Skin epidermis (tissue), 12 donors: ENCODE measurements around the gene ARSA.
"Not testable (repeated sequence)": the region's sequence is repeated elsewhere in the genome, so short reads cannot be mapped to it uniquely, and the experiment has no call there.

Source experiments
- H3K27ac ChIP-seq, 21 experiments: fragments of 200-600 bp; sonication (generic) in 11 of 21; one replicate each; pipeline ENCODE4 v1.5.0; 2020; ENCODE audit warnings: mild to moderate bottlenecking in 3 of 21, inconsistent platforms in 2 of 21, moderate library complexity in 2 of 21
- H3K4me3 ChIP-seq, 7 experiments: fragments of 200-600 bp; sonication (generic) in 2 of 7; one replicate each; pipeline ENCODE4 v1.5.0; 2020; ENCODE audit warnings: inconsistent platforms in 2 of 7, mild to moderate bottlenecking in 2 of 7, moderate library complexity in 1 of 7

Gene ARSA

DNA sequence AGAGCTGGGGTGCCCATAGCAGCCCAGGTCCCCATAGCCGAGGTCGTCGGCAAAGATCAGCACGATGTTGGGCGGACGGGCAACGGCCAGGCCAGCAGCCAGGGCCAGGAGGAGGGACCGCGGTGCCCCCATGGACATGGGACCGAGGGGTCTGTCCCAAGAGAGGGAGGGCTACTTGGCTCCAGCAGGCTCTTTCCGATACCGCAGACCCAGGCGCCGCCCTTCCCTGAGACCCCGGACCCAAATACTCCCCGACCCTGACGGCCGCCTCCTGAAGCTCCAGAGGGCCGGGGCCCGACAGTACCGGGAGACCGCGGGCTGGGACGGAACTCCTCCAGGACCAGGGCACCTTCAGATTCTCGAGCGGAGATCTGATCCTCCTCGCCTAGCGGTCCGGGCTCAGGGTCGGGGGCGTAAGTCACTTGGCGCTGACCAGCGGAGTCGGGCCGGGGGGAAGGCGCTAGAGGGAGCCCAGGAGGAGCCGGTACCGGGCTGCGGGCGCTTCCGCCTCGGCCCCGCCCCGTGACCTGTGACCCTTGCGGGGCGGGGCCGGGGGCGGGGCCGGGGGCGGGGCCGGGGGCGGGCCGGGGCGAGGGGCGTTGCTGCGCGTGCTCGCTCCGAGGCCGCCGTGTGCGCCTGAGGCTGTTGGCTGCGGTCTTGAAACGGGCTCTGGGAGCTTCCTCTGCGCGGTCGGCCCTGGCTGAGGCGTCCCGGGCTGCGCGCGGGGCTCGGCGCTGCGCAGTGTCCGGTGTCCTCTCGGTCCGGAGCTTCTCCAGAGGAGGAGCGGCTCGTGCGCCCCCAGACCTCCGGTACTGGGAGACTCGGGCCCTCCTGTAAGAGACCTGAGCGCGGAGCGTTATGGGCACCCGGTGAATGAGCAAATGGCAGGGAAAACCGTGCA, at the start of gene ARSA:
ARSA (minus strand) TSS at position 511 of the 901 bp plus-strand sequence; CDS start at position 138, 373 bp downstream.
- H3K27ac ChIP-seq = peak within 1 kb of the TSS in 20 of 21 experiments; percentile 70 to 92 (median 84)
- H3K4me3 ChIP-seq = peak within 1 kb of the TSS; percentile 61 to 92 (median 74)

GRCh38 chr22:50676661-50677492, 48.9 kb upstream of the ARSA start:
- peak overlapping the region in 3 of 7 experiments; percentile 31 to 50 (median 47) for H3K4me3 ChIP-seq
- H3K27ac ChIP-seq = peak overlapping the region in 2 of 21 experiments; percentile 21

DNA sequence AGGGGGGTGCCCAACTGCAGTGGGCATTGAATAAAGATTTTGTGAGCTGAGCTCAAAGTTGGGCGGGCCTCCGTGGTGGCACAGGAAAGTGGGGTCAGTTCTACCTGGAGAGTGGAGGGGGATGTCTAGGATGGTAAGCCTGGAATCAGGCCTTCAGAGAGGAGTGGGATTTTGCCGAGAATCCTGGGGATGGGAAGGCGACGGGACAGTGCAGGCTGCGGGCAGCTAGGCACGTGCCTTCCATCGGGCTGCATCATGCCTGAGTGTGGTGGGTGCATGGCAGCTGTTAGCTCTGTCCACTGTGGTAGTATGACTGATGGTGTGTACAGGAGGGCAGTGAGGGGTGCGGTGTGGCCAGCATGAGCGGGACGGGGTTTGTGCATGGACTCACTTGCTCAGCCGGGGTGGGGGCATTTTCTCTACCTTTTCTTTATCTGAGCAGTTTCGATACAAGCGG, 48.3 kb upstream of the ARSA start:
- Histone ChIP-seq H3K4me3 (peak overlapping the region in 4 of 7 experiments; percentile 31 to 50 (median 44)), H3K27ac (peak overlapping the region in 1 of 21 experiments; percentile 20)

DNA sequence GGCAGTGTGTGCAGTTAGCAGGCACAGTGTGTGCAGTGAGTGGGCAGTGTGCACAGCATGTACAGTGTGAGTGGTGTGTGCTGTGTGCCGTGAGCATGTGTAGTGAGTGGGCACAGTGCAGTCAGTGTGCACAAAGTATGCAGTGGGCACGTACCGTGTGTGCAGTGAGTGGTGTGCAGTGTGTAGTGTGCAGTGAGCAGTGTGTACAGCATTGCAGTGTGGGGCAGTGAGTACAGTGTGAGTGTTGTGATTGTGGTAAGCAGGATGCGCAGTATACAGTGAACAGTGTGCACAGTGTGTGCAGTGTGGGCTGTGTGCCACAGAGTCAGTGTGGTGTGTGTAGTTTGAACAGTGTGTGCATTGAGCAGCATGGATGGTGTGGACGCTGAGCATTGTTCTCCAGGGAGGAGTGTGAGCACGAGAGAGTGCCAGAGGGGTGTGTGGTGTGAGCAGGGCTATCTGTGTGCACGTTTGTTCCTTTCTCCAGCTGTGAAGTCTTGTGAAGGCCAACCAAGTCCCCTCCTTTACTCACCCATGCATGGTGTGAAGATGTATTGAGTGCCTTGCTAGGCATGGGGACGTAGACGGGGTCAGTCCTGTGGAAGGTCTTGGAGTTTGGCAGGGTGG, 47.7 kb upstream of the ARSA start:
- Histone ChIP-seq H3K27ac (peak overlapping the region in 3 of 21 experiments; percentile 2 to 54 (median 20)), H3K4me3 (peak overlapping the region in 6 of 7 experiments; percentile 31 to 50 (median 40))

DNA sequence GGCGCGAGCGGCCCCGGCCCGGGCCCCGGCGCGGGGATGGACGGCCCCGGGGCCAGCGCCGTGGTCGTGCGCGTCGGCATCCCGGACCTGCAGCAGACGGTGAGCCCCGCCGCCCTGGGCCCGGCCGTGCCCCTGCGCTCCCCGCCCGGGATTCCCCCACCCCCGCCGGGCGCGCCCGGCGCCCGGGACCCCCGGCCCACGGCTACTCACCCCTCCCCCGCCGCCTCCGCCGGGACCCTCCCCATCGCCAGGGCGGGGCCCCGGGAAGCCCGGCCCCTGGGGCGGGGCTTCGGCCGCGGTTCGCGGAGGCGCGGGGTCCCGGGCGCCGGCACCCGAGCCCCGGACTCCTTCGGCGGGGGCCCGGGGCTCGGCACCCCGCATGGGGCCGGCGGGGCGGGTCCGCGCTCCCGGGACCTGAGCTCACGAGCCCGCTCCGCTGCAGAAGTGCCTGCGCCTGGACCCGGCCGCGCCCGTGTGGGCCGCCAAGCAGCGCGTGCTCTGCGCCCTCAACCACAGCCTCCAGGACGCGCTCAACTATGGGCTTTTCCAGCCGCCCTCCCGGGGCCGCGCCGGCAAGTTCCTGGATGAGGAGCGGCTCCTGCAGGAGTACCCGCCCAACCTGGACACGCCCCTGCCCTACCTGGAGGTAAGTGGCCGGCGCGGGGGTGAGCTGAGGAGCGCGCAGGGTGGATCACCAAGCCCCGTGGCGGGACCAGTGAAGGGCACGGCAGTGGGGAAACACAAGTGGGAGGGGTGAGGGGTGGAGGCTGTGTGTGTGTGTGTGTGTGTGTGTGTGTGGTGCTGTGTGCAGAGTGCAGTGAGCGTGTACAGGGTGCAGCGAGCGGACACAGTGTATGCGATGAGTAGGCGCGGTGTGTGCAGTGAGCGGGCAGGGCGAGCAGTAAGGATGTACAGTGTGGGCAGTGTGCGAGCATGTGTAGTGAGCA, 46.9 kb upstream of the ARSA start:
- Histone ChIP-seq H3K4me3 (peak overlapping the region; percentile 31 to 50 (median 40)), H3K27ac (peak overlapping the region in 13 of 21 experiments; percentile 2 to 72 (median 49))

- Histone ChIP-seq H3K27ac (peak overlapping the region in 16 of 21 experiments; percentile 1 to 89 (median 62)), H3K4me3 (peak overlapping the region; percentile 12 to 50 (median 35))
Observed at GRCh38 chr22:50674130-50674500, 46.2 kb upstream of the ARSA start.

DNA sequence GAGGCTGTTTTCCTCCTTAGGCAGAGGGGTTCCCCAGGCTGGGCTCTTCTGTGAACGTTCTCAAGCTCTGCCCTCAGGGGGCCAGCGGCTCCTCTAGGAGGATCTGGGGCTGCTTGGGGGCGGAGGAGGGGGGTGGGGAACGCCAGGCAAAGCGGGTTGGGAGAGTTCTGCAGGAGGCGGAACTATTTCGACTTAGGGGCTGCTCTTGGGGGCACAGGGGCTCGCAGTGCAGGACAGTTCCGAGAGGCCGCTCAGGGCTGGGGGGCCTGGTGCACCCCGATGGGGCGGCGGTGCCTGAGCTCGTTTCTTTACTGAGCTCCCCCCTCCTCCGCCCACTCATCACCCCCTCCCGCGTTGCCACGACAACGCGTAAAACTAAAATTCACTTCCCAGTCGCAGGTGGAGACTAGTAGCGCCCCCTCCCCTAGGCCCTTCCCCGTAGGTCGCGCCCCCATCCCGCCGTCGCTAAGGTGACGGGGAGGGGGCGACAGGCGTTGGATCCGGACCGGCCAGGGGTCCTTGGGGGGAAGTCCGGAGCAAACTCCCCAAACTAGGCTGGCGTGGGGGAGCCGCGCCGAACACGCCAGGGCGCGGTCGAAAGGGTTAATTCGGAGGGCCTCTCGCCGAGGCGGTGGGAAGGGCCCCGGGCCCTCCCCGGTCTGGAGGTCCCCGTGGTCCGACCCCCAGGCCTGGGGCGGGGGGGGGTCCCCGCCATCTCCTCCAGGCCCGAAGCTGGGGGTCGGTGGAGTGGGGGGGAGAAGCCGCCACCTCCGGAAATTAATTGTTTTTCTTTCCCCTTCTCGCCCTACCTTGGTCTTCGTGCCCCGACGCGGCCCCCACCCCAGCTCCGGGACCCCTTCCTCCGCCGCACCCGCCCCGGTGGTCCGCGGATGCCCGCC, 45.5 kb upstream of the ARSA start:
- peak overlapping the region; percentile 1 to 89 (median 56) for H3K27ac ChIP-seq
- H3K4me3 ChIP-seq = peak overlapping the region; percentile 12 to 50 (median 35)

DNA sequence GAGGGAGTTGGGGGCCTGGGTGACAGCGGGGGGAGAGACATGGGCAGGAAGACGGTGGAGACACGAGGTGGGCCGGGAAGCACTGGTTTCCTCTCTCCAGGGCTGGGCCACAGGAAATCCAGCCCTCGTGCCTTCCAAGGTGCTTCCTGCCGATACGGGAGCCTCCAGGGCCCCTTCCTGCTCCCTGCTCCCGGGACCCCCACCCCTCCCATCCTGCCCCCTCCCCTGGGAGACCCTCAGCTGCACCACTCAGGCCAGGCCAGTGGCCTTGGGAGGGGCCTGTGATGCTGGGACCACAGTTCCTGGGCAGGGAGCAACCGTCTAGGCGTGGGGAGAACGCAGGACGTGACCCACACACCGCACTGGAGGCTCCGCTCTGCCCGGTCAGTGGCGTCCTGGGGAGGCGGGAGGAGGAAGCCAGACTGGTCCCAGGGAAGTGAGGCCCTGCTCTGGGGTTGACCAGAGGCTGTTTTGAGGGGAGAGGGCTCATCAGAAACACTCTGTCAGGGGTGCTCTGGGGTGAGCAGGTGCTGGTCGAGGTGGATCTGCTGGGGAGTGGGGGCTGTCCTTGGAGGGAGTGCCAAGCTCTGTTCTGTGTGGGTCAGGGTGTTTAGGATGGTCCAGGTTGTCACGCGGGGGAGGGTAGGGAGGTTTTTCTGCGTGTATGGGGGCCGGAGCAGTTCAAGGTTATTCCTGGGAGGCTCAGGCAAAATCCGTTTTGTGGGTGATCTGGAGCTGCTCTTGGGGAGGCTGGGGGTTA, 44.7 kb upstream of the ARSA start, which contains the start of gene SHANK3:
SHANK3 (plus strand) TSS at position 353 of the 760 bp plus-strand sequence.
- Histone ChIP-seq H3K27ac (peak within 1 kb of the TSS; percentile 1 to 89 (median 62)), H3K4me3 (peak within 1 kb of the TSS; percentile 12 to 50 (median 35))

- H3K27ac ChIP-seq = peak overlapping the region in 16 of 21 experiments; percentile 23 to 85 (median 64)
- no peak overlapping the region for H3K4me3 ChIP-seq
Observed at GRCh38 chr22:50672041-50672440, 44.1 kb upstream of the ARSA start.

DNA sequence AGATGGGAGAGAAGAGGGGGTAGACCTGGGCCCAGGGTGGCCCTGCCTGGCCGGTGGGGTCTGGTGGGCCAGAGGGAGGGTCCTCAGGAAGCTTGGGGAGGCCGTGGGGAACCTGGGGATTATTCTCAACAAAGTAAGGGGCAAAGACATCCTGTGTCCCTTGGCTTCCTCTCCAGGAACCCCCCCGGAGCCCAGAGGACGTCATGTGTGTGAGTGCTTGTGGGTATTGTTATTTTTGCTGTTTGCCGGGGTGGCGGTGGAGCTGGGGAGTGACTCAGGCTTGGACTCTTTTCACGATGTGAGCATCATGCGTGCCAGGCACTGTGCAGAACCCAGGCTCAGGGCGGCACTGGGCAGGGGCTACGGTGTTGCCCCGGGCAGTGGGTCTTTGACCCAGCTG, 43.7 kb upstream of the ARSA start:
- Histone ChIP-seq H3K4me3 (no peak overlapping the region), H3K27ac (peak overlapping the region in 17 of 21 experiments; percentile 1 to 85 (median 55))

DNA sequence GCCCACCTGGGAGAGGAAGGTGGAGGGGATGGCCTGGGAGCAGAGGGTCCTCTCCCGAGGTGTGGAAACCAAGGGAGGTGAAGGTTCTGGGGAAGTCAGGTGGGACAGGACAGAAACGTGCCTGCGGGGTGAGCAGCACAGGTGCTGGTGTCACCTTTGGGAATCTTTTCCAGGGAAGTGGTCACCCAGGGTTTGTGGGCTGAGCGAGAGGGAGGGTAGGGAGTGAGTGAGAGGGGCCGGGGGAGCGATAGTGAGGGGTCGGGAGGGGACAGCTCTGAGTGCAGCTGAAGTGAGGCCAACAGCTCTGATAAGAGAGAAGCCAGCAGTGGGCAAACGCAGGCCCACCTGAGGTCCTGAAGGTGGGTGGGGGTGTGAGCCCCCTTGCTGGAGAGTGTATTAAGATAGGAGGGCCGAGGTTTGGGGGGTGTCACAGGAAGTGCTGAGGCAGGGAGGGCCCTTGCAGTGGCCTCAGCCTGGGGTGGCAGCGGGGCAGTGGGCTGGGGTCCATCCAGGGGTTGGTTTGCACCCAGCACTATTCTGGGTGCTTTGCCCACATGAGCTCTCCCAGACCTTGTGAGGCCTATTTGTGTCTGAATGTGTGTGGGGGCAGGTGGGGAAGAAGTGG, 43.1 kb upstream of the ARSA start:
- Histone ChIP-seq H3K4me3 (no peak overlapping the region), H3K27ac (peak overlapping the region in 14 of 21 experiments; percentile 1 to 85 (median 60))

DNA sequence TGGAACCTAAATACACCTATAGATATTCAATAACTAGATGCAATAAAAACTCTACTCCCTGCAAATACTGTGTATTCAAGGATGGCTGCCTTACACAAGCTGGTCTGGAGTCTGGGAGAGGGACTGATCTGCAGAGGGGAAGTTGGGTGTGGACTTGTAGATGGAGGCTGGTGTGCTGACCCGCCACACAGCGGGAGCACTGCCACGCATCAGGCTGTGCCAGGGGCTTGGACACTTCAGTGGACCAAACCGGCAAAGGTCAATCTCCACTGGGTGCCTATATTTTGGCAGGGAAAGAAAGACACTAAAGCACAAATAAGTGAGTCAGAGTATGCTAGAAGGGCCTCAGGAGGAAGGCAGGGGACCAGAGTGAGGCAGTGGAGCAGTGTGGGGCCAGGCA, 42.6 kb upstream of the ARSA start:
- no peak overlapping the region for H3K4me3 ChIP-seq
- peak overlapping the region in 10 of 21 experiments; percentile 2 to 85 (median 64) for H3K27ac ChIP-seq

GRCh38 chr22:50665738-50666137, 37.8 kb upstream of the ARSA start:
- no peak overlapping the region for H3K27ac ChIP-seq
- H3K4me3 ChIP-seq = no peak overlapping the region

- no peak overlapping the region for H3K27ac ChIP-seq
- no peak overlapping the region for H3K4me3 ChIP-seq
Observed at GRCh38 chr22:50665212-50665611, 37.3 kb upstream of the ARSA start.

- no peak overlapping the region for H3K4me3 ChIP-seq
Observed at GRCh38 chr22:50660306-50660705, 32.4 kb upstream of the ARSA start.

GRCh38 chr22:50659711-50660110, 31.8 kb upstream of the ARSA start:
- H3K4me3 ChIP-seq, H3K27ac ChIP-seq: not testable (repeated sequence)

More at GRCh38 chr22:50660306-50660705, 32.4 kb upstream of the ARSA start:
- no peak overlapping the region for H3K27ac ChIP-seq
